Measurements from ENCODE around the gene ATP6V0A4.

ATP6V0A4 gene

GRCh38 chr7:138755331-138755747 is 42.7 kb downstream of the ATP6V0A4 start:
- no peak overlapping the region for H3K4ac ChIP-seq (ENCODE audit: low read depth, low read length)
- no peak overlapping the region for H3K27ac ChIP-seq (ENCODE audit: low read depth, low read length)
- WGBS (ENCODE audit: extremely low coverage, insufficient coverage, low lambda C conversion rate): no CpG with 5 or more reads among the region's 10 CpGs

DNA sequence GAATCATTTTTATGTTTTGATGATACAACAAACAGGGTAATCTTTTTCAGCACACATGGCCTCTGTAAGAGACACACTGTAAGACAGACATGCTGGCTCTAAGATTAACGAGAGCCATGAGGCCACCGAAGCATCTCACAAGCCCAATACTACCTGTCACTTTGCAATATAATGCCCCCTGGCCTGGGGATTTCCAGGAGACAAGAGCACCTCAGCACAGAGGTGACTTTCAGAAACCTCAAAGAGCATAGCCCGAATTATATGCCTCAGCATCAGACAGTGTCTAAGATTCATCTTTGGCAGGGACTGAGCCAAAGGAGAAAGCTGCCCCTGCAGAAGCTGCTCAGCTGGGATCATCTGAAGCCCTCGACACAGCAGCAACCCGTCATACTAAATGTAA is 44.4 kb downstream of the ATP6V0A4 start:
- Histone ChIP-seq H2BK5ac (ENCODE audit: low read length) (no peak overlapping the region), H3K4ac (ENCODE audit: low read depth, low read length) (no peak overlapping the region), H3K4me3 (ENCODE audit: low read length) (no peak overlapping the region), H2BK15ac (replicated peaks; ENCODE audit: low read depth) (no peak overlapping the region), H3K79me2 (ENCODE audit: control insufficient read depth, insufficient read depth, low read length) (no peaks in the 10 kb centered on the region), H4K8ac (ENCODE audit: low read depth, low read length) (no peak overlapping the region), H3K18ac (ENCODE audit: low read length) (no peak overlapping the region), H3K36me3 (ENCODE audit: control insufficient read depth, insufficient read depth, low read length) (no peaks in the 10 kb centered on the region), H3K56ac (ENCODE audit: low read length) (no peak overlapping the region), H3K4me2 (ENCODE audit: low read length) (no peak overlapping the region), H3K27ac (ENCODE audit: low read depth, low read length) (no peak overlapping the region), H3K4me1 (ENCODE audit: control insufficient read depth, low read depth, low read length) (peaks cover 5% of the 10 kb centered on the region), H3K23ac (ENCODE audit: low read length) (no peak overlapping the region), H3K27me3 (ENCODE audit: insufficient read depth, low read length, poor library complexity) (no peaks in the 10 kb centered on the region), H3K9ac (ENCODE audit: low read length) (no peak overlapping the region), H2BK120ac (ENCODE audit: low read depth, low read length) (no peak overlapping the region), H2AK5ac (ENCODE audit: low read length) (no peak overlapping the region), H3K79me1 (ENCODE audit: low read length) (no peaks in the 10 kb centered on the region), H4K5ac (ENCODE audit: low read length) (no peak overlapping the region)
- WGBS (ENCODE audit: extremely low coverage, insufficient coverage, low lambda C conversion rate): no CpG with 5 or more reads among the region's 5 CpGs
- DNase-seq: no peak

More at GRCh38 chr7:138755331-138755747, 42.7 kb downstream of the ATP6V0A4 start:
- no peak overlapping the region for H2BK15ac ChIP-seq (replicated peaks; ENCODE audit: low read depth)
- no peak overlapping the region for H2BK120ac ChIP-seq (ENCODE audit: low read depth, low read length)
- no peaks in the 10 kb centered on the region for H3K79me2 ChIP-seq (ENCODE audit: control insufficient read depth, insufficient read depth, low read length)
- H3K9ac ChIP-seq (ENCODE audit: low read length): no peak overlapping the region
- H3K4me3 ChIP-seq (ENCODE audit: low read length): no peak overlapping the region
- no peaks in the 10 kb centered on the region for H3K36me3 ChIP-seq (ENCODE audit: control insufficient read depth, insufficient read depth, low read length)
- no peaks in the 10 kb centered on the region for H3K79me1 ChIP-seq (ENCODE audit: low read length)
- H4K5ac ChIP-seq (ENCODE audit: low read length): no peak overlapping the region
- no peak overlapping the region for H3K4me2 ChIP-seq (ENCODE audit: low read length)
- peak; percentile 48 for DNase-seq
- H3K56ac ChIP-seq (ENCODE audit: low read length): no peak overlapping the region
- H3K18ac ChIP-seq (ENCODE audit: low read length): no peak overlapping the region
- peaks cover 5% of the 10 kb centered on the region for H3K4me1 ChIP-seq (ENCODE audit: control insufficient read depth, low read depth, low read length)
- no peak overlapping the region for H2BK5ac ChIP-seq (ENCODE audit: low read length)
- H3K27me3 ChIP-seq (ENCODE audit: insufficient read depth, low read length, poor library complexity): no peaks in the 10 kb centered on the region
- no peak overlapping the region for H3K23ac ChIP-seq (ENCODE audit: low read length)
- H2AK5ac ChIP-seq (ENCODE audit: low read length): no peak overlapping the region
- no peak overlapping the region for H4K8ac ChIP-seq (ENCODE audit: low read depth, low read length)

DNA sequence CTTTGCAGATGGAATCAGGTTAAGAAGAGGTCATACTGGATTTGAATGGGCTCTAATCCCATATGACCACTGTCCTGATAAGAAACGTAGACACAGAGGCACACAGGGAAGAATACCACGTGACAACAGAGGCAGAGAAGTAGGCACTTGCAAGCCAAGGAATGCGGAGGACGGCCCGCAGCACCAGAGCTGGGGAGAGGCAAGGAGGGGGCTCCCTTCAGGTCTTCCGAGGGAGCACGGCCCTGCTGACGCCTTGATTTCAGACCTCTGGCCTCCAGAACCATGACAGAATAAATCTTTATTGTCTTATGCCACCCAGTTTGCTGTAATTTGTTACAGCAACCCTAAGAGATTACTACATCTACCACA is 44.9 kb downstream of the ATP6V0A4 start:
- Histone ChIP-seq H3K18ac (ENCODE audit: low read length) (no peak overlapping the region), H3K79me1 (ENCODE audit: low read length) (no peaks in the 10 kb centered on the region), H3K4me3 (ENCODE audit: low read length) (no peak overlapping the region), H3K4ac (ENCODE audit: low read depth, low read length) (no peak overlapping the region), H3K4me2 (ENCODE audit: low read length) (no peak overlapping the region), H4K5ac (ENCODE audit: low read length) (no peak overlapping the region), H2BK15ac (replicated peaks; ENCODE audit: low read depth) (no peak overlapping the region), H3K56ac (ENCODE audit: low read length) (no peak overlapping the region), H2AK5ac (ENCODE audit: low read length) (no peak overlapping the region), H3K27me3 (ENCODE audit: insufficient read depth, low read length, poor library complexity) (no peaks in the 10 kb centered on the region), H4K8ac (ENCODE audit: low read depth, low read length) (no peak overlapping the region), H3K36me3 (ENCODE audit: control insufficient read depth, insufficient read depth, low read length) (no peaks in the 10 kb centered on the region), H3K27ac (ENCODE audit: low read depth, low read length) (no peak overlapping the region), H3K4me1 (ENCODE audit: control insufficient read depth, low read depth, low read length) (peaks cover 5% of the 10 kb centered on the region), H3K79me2 (ENCODE audit: control insufficient read depth, insufficient read depth, low read length) (no peaks in the 10 kb centered on the region), H3K9ac (ENCODE audit: low read length) (no peak overlapping the region), H3K23ac (ENCODE audit: low read length) (no peak overlapping the region), H2BK5ac (ENCODE audit: low read length) (no peak overlapping the region), H2BK120ac (ENCODE audit: low read depth, low read length) (no peak overlapping the region)
- DNase-seq: no peak
- no CpG with 5 or more reads among the region's 8 CpGs for WGBS (ENCODE audit: extremely low coverage, insufficient coverage, low lambda C conversion rate)

GRCh38 chr7:138752518-138753149 is 45.4 kb downstream of the ATP6V0A4 start:
- peak; percentile 71 for DNase-seq
- H3K4me1 ChIP-seq (ENCODE audit: control insufficient read depth, low read depth, low read length): peaks cover 5% of the 10 kb centered on the region
- no peak overlapping the region for H4K5ac ChIP-seq (ENCODE audit: low read length)
- H3K36me3 ChIP-seq (ENCODE audit: control insufficient read depth, insufficient read depth, low read length): no peaks in the 10 kb centered on the region
- H3K27me3 ChIP-seq (ENCODE audit: insufficient read depth, low read length, poor library complexity): no peaks in the 10 kb centered on the region
- no peak overlapping the region for H4K8ac ChIP-seq (ENCODE audit: low read depth, low read length)
- H3K79me1 ChIP-seq (ENCODE audit: low read length): no peaks in the 10 kb centered on the region
- no peak overlapping the region for H3K18ac ChIP-seq (ENCODE audit: low read length)
- H3K23ac ChIP-seq (ENCODE audit: low read length): no peak overlapping the region
- no peak overlapping the region for H2BK5ac ChIP-seq (ENCODE audit: low read length)
- no peak overlapping the region for H3K4ac ChIP-seq (ENCODE audit: low read depth, low read length)
- no peaks in the 10 kb centered on the region for H3K79me2 ChIP-seq (ENCODE audit: control insufficient read depth, insufficient read depth, low read length)
- no peak overlapping the region for H3K4me2 ChIP-seq (ENCODE audit: low read length)
- H3K4me3 ChIP-seq (ENCODE audit: low read length): no peak overlapping the region
- H3K27ac ChIP-seq (ENCODE audit: low read depth, low read length): no peak overlapping the region
- no peak overlapping the region for H2BK120ac ChIP-seq (ENCODE audit: low read depth, low read length)
- H2AK5ac ChIP-seq (ENCODE audit: low read length): no peak overlapping the region
- H2BK15ac ChIP-seq (replicated peaks; ENCODE audit: low read depth): no peak overlapping the region
- no peak overlapping the region for H3K9ac ChIP-seq (ENCODE audit: low read length)
- no peak overlapping the region for H3K56ac ChIP-seq (ENCODE audit: low read length)
- WGBS (ENCODE audit: extremely low coverage, insufficient coverage, low lambda C conversion rate): no CpG with 5 or more reads among the region's 12 CpGs

DNA sequence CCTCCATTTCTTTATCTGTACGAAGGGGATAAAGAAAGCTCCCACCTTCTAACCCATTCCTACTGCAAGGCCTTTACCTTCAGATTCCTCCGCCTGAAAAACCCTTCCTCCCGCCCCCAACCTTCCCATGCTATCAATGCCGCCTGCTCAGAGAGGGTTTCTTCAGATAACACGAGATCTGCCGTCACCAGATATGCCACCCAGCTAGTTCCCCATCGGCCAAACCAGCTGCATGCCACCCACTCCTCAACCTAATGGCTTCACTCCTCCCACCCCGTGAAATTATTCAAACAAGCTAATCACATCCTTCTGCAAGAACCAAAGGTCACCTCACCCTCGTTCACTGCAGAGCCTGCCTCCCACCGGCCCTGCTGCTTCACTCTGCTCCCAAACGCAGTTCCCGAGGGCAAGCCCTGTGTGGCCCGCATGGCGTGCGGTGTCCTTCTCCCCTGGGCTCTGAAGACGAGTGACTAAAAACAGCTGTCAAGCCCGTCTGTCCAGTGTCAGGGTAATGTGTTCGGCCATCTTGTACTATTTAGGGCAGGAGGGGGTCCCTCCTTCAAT is 47.0 kb downstream of the ATP6V0A4 start:
- Histone ChIP-seq H3K56ac (ENCODE audit: low read length) (no peak overlapping the region), H3K4me1 (ENCODE audit: control insufficient read depth, low read depth, low read length) (peaks cover 5% of the 10 kb centered on the region), H3K4me2 (ENCODE audit: low read length) (no peak overlapping the region), H4K8ac (ENCODE audit: low read depth, low read length) (no peak overlapping the region), H3K23ac (ENCODE audit: low read length) (no peak overlapping the region), H3K79me2 (ENCODE audit: control insufficient read depth, insufficient read depth, low read length) (no peaks in the 10 kb centered on the region), H3K27me3 (ENCODE audit: insufficient read depth, low read length, poor library complexity) (no peaks in the 10 kb centered on the region), H3K36me3 (ENCODE audit: control insufficient read depth, insufficient read depth, low read length) (no peaks in the 10 kb centered on the region), H3K79me1 (ENCODE audit: low read length) (no peaks in the 10 kb centered on the region), H3K4me3 (ENCODE audit: low read length) (no peak overlapping the region), H2AK5ac (ENCODE audit: low read length) (no peak overlapping the region), H3K27ac (ENCODE audit: low read depth, low read length) (no peak overlapping the region), H3K9ac (ENCODE audit: low read length) (no peak overlapping the region), H2BK120ac (ENCODE audit: low read depth, low read length) (no peak overlapping the region), H4K5ac (ENCODE audit: low read length) (no peak overlapping the region), H3K4ac (ENCODE audit: low read depth, low read length) (no peak overlapping the region), H2BK15ac (replicated peaks; ENCODE audit: low read depth) (no peak overlapping the region), H2BK5ac (ENCODE audit: low read length) (no peak overlapping the region), H3K18ac (ENCODE audit: low read length) (no peak overlapping the region)
- no peak for DNase-seq
- no CpG with 5 or more reads among the region's 18 CpGs for WGBS (ENCODE audit: extremely low coverage, insufficient coverage, low lambda C conversion rate)

DNA sequence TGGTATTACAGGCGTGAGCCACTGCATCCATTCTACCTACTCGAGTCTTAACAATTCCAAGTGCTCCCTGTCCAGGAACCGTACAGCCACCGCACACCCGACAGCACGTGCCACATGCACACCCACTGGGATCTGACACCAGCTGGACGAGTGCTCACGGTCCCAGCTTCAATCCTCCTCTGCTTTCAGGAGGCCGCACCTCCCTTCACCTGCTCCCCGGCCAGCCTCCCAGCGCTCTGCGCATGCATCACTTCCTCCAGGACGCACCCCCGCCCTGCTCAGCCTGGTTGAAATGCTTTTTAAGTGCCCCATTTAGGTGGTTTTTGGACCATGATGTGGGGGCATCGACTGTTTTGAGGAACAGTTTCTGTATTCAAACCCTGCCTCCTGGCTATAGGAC is 47.5 kb downstream of the ATP6V0A4 start:
- H3K4me2 ChIP-seq (ENCODE audit: low read length): no peak overlapping the region
- H3K4ac ChIP-seq (ENCODE audit: low read depth, low read length): no peak overlapping the region
- H3K27ac ChIP-seq (ENCODE audit: low read depth, low read length): no peak overlapping the region
- no peak overlapping the region for H3K23ac ChIP-seq (ENCODE audit: low read length)
- no peak for DNase-seq
- H3K79me2 ChIP-seq (ENCODE audit: control insufficient read depth, insufficient read depth, low read length): no peaks in the 10 kb centered on the region
- H2AK5ac ChIP-seq (ENCODE audit: low read length): no peak overlapping the region
- no peaks in the 10 kb centered on the region for H3K36me3 ChIP-seq (ENCODE audit: control insufficient read depth, insufficient read depth, low read length)
- no peak overlapping the region for H3K56ac ChIP-seq (ENCODE audit: low read length)
- no peak overlapping the region for H3K4me3 ChIP-seq (ENCODE audit: low read length)
- WGBS (ENCODE audit: extremely low coverage, insufficient coverage, low lambda C conversion rate): no CpG with 5 or more reads among the region's 15 CpGs
- peaks cover 5% of the 10 kb centered on the region for H3K4me1 ChIP-seq (ENCODE audit: control insufficient read depth, low read depth, low read length)
- H4K5ac ChIP-seq (ENCODE audit: low read length): no peak overlapping the region
- H4K8ac ChIP-seq (ENCODE audit: low read depth, low read length): no peak overlapping the region
- H3K79me1 ChIP-seq (ENCODE audit: low read length): no peaks in the 10 kb centered on the region
- no peak overlapping the region for H3K9ac ChIP-seq (ENCODE audit: low read length)
- H3K27me3 ChIP-seq (ENCODE audit: insufficient read depth, low read length, poor library complexity): no peaks in the 10 kb centered on the region
- H2BK120ac ChIP-seq (ENCODE audit: low read depth, low read length): no peak overlapping the region
- H2BK15ac ChIP-seq (replicated peaks; ENCODE audit: low read depth): no peak overlapping the region
- no peak overlapping the region for H3K18ac ChIP-seq (ENCODE audit: low read length)
- H2BK5ac ChIP-seq (ENCODE audit: low read length): no peak overlapping the region

Data from mesendoderm (in vitro differentiated cells).